HAP-1 (cell line): ENCODE measurements around the gene THEM5.

Experiments used
- DNase-seq, 2 experiments: peaks; one replicate each; pipeline ENCODE4 v3.0.0-alpha.2; 2016 to 2020; ENCODE audit warnings: low spot score in 2 of 2
- H3K27me3 ChIP-seq: fragments of 250-450 bp; sonication (Bioruptor Pico); 2 replicates; pipeline ENCODE4 v1.5.1; 2020; ENCODE audit warnings: low read depth, mild to moderate bottlenecking, moderate library complexity
- H3K36me3 ChIP-seq: fragments of 250-450 bp; sonication (Bioruptor Pico); replicated peaks from 2 replicates; pipeline ENCODE4 v1.5.1; 2020; ENCODE audit warnings: mild to moderate bottlenecking
- H3K4me1 ChIP-seq: fragments of 250-450 bp; sonication (Bioruptor Pico); 2 replicates; pipeline ENCODE4 v1.5.1; 2020; ENCODE audit warnings: mild to moderate bottlenecking
- H3K4me3 ChIP-seq: fragments of 250-450 bp; sonication (Bioruptor Pico); 2 replicates; pipeline ENCODE4 v1.5.1; 2020; ENCODE audit warnings: mild to moderate bottlenecking, moderate library complexity
- H3K9me3 ChIP-seq: fragments of 250-450 bp; sonication (Bioruptor Pico); 2 replicates; pipeline ENCODE4 v1.5.1; 2020; ENCODE audit warnings: mild to moderate bottlenecking, moderate library complexity
- in situ Hi-C: fragments of 300-500 bp; cut with MboI; formaldehyde crosslinking; loops from 3 replicates; pipeline ENCODE4 v1.14.3; 2020; ENCODE audit warnings: low sequenced_read_pairs, inconsistent platforms, mixed read lengths

THEM5 gene

GRCh38 chr1:151841141-151841540 is 12.4 kb downstream of the THEM5 start:
- H3K4me1 ChIP-seq, result no peaks in the 10 kb centered on the region
- no peak for DNase-seq
- H3K9me3 ChIP-seq, result no peaks in the 10 kb centered on the region; the same call in 1 of the 2 replicates
- no peaks in the 10 kb centered on the region for H3K36me3 ChIP-seq
- no peaks in the 10 kb centered on the region for H3K27me3 ChIP-seq
- no peak overlapping the region for H3K4me3 ChIP-seq
- in situ Hi-C loops, result no loop called here

DNA sequence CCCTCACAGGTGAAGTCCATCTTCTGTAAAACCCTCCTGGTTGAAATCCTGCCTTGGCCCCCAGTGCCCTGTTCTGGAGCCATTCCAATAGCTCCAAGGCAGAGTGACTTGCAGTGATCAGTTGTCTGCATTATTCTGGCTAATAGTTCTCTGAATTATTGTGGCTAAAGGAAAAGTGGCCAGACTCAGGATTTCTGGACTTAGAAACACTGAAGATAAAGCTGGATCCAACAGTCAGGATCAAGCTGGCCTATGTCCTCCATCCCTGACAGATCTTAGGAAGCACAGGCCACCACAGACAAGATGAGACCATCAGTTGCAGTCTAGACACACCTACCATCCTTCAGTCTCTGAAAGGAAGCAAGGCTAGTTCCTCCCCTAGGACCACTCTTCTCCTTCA is 13.1 kb downstream of the THEM5 start:
- DNase-seq, result no peak
- no peak overlapping the region for H3K4me3 ChIP-seq
- in situ Hi-C loops, result no loop called here

DNA sequence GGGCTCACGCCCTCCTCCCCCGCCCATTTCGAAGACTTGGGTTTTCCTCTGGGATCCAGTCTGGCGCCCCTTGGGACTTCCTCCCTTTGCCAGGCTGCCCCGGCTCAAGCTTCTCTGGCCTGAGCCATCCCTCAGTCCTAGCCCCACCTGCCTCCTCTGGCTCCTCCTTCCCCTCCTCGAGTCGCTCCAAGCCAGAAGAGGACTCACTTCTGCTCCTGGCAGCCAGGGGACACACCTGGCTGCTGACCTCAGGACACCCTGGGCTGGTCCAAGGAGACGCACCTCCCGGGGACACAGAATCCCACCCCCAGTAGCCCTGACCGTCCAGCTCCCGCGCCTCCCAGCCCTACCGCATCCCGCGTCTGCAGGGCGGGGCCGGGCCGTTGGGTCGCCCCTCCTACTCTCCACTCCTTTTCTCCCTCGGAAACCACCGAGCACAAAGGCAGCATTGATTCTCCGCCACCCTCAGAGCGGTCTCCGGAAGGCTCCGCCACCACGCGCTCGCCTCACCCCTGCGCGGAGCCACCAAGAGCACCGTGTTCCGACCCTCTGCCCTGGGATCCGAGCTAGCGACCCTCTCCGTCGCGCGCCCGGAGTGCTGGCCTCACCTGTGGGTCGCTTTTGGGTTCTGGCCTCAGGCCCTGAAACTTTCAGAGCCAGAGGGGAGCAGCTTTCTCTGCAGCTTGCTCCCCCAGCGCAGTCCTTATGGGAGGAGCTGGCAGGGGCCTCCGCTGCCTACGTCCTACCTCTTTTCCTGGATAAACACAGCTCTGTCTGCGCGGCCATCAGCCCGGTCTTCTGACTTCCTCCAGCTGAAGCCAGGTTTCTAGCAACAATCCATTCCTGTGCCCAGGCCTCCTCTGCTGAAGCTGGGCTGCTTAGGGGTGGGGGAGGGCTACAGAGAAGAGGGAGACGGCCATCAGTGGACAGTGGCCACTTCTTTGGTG is 13.8 kb downstream of the THEM5 start, which contains the start of gene C2CD4D:
C2CD4D (minus strand) TSS at position 364 of the 947 bp plus-strand sequence. CDS start 831 bp downstream, outside the sequence.
- H3K27me3 ChIP-seq, result no peaks in the 10 kb centered on the region
- no peaks in the 10 kb centered on the region for H3K36me3 ChIP-seq
- no peak for DNase-seq
- H3K4me3 ChIP-seq, result no peak within 1 kb of the TSS
- in situ Hi-C loops, result no loop called here
- no peaks in the 10 kb centered on the region; the same call in 1 of the 2 replicates for H3K9me3 ChIP-seq
- H3K4me1 ChIP-seq, result no peaks in the 10 kb centered on the region

More for the DNA sequence above, 13.1 kb downstream of the THEM5 start:
- no peaks in the 10 kb centered on the region for H3K4me1 ChIP-seq
- no peaks in the 10 kb centered on the region; the same call in 1 of the 2 replicates for H3K9me3 ChIP-seq
- H3K27me3 ChIP-seq, result no peaks in the 10 kb centered on the region
- H3K36me3 ChIP-seq, result no peaks in the 10 kb centered on the region

DNA sequence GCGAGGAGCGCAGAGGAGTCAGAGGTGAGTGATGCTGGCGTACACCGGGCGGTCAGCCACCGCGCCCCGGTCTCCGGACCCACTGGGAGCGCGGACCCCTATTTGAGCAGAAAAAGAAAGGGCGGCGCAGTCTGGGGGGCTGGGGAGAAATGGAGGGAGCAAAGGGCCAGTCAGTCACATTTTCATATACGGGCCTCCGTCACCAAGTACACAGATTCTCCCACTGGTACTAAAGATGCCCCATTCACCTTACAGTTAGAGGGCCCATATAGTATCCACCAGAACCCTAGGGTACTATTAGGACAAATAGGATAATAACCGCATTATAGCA is 14.5 kb downstream of the THEM5 start:
- in situ Hi-C loops, result no loop called here
- H3K36me3 ChIP-seq, result no peaks in the 10 kb centered on the region
- H3K4me3 ChIP-seq, result no peak overlapping the region
- H3K4me1 ChIP-seq, result no peaks in the 10 kb centered on the region
- no peaks in the 10 kb centered on the region for H3K27me3 ChIP-seq
- H3K9me3 ChIP-seq, result no peaks in the 10 kb centered on the region; the same call in 1 of the 2 replicates
- no peak for DNase-seq

DNA sequence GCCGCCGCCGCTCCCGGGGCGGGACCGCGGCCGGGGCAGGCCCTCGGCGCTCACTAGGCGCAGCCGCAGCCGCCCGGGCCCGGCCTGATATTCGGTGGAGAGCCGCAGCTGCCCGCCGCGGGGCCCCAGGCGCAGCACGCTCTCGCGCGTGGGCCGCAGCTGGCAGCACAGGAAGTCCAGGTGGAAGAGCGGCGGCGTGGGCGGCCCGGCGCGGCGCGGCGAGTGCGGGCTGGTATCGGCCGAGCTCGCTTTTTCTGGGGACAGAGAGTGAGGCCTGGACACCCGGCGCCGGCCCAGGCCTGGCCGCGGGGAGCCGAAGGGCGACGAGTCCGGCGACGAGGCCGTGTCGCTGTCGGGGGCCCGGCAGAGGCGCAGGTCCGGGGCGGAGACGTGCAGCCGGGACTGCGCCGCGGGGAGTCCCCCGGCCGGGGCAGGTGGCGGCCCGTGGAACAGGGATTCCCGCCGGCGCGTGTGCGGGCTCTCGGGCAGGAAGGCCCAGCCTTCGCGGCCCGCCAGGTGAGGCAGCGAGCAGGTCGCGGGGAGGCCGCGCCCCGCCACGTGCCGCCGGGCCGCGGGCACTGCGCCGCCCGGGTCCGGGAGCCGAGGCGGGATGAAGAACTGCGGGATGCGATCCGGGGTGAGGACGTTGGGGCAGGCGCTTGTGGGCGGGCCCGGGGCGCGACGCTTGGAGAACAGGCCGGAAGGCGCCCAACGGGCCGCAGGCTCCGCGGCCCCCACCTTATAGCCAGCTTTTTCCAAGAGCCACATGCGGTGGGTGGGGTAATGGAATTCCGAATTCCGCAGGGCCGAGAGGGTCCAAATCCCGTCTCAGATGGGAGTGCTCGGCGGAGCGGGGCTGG is 15.1 kb downstream of the THEM5 start:
- no peaks in the 10 kb centered on the region; the same call in 1 of the 2 replicates for H3K9me3 ChIP-seq
- in situ Hi-C loops, result no loop called here
- H3K27me3 ChIP-seq, result no peaks in the 10 kb centered on the region
- H3K36me3 ChIP-seq, result no peaks in the 10 kb centered on the region
- H3K4me3 ChIP-seq, result no peak overlapping the region
- DNase-seq, result no peak
- no peaks in the 10 kb centered on the region for H3K4me1 ChIP-seq

DNA sequence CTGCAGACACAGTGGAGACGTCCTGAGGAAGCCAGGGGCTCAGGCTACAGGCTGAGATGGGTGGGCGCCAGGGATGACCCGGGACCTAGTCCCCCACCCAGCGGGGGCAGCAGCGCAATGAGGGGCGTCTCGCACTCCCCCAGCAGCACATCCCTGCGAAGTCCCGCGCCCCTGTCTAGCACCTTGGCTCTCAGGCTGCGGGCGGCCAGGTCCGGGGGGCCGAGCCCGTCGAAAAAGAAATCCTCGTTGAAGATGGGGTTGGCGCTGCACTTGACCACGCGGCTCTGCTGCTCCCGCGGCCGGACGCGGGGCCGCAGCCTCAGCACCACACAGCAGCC is 15.7 kb downstream of the THEM5 start:
- no peaks in the 10 kb centered on the region for H3K4me1 ChIP-seq
- H3K36me3 ChIP-seq, result no peaks in the 10 kb centered on the region
- no peaks in the 10 kb centered on the region for H3K27me3 ChIP-seq
- no peak for DNase-seq
- no peaks in the 10 kb centered on the region; the same call in 1 of the 2 replicates for H3K9me3 ChIP-seq
- in situ Hi-C loops, result no loop called here
- H3K4me3 ChIP-seq, result no peak overlapping the region

DNA sequence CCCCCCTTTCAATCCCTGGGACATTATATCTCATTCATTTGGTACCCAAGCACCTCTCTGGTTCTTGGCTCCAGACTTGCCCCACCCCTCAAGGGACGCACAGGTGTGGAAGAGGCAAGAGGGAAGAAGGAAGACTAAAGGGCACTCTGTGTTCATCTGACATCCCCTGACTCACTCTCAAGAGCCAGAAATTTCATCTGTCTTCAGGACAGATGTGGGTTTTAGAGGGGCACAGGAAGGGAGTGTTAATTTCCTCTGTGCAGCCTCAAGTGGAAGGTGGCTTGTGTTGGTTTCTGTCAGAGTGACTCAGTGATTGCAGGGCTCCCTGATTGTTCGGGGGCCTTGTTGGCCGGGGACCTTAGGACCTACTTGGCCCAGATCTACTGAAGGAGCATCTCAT is 16.3 kb downstream of the THEM5 start:
- no peak for DNase-seq
- Histone ChIP-seq H3K9me3 (no peaks in the 10 kb centered on the region; the same call in 1 of the 2 replicates), H3K27me3 (no peaks in the 10 kb centered on the region), H3K4me3 (no peak overlapping the region), H3K4me1 (no peaks in the 10 kb centered on the region), H3K36me3 (no peaks in the 10 kb centered on the region)
- in situ Hi-C loops, result no loop called here

DNA sequence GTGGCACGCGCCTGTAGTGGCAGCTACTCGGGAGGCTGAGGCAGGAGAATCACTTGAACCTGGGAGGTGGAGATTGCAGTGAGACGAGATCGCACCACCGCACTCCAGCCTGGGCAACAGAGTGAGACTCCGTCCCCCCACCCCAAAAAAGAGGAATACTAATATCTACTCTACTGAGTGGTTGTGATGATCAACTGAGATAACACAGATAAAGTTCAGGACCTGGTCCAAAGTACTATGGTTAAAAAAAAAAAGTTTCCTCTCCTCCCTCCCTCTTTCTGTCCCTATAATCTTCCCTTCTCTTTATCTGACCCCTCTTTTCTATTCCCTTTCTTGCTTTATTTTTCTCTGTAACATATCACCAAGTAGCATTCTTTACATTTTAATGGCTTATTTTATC is 17.9 kb downstream of the THEM5 start:
- Histone ChIP-seq H3K4me1 (no peaks in the 10 kb centered on the region), H3K9me3 (no peaks in the 10 kb centered on the region; the same call in 1 of the 2 replicates), H3K27me3 (no peaks in the 10 kb centered on the region), H3K36me3 (no peaks in the 10 kb centered on the region), H3K4me3 (no peak overlapping the region)
- no peak for DNase-seq
- in situ Hi-C loops, result no loop called here

- no peak overlapping the region for H3K4me3 ChIP-seq
- no peaks in the 10 kb centered on the region for H3K9me3 ChIP-seq
- no peaks in the 10 kb centered on the region for H3K36me3 ChIP-seq
- no peak for DNase-seq
- H3K4me1 ChIP-seq, result no peaks in the 10 kb centered on the region
- H3K27me3 ChIP-seq, result no peaks in the 10 kb centered on the region
- in situ Hi-C loops, result no loop called here
Observed at GRCh38 chr1:151834239-151834638, 19.3 kb downstream of the THEM5 start.

GRCh38 chr1:151833172-151833900 is 20.2 kb downstream of the THEM5 start:
- no peak for DNase-seq
- no peaks in the 10 kb centered on the region for H3K27me3 ChIP-seq
- H3K4me1 ChIP-seq, result no peaks in the 10 kb centered on the region
- H3K36me3 ChIP-seq, result no peaks in the 10 kb centered on the region
- H3K4me3 ChIP-seq, result no peak overlapping the region
- no peaks in the 10 kb centered on the region for H3K9me3 ChIP-seq
- in situ Hi-C loops, result no loop called here

- Histone ChIP-seq H3K4me1 (no peaks in the 10 kb centered on the region), H3K27me3 (no peaks in the 10 kb centered on the region), H3K9me3 (no peaks in the 10 kb centered on the region), H3K4me3 (no peak overlapping the region), H3K36me3 (no peaks in the 10 kb centered on the region)
- no peak for DNase-seq
- in situ Hi-C loops, result no loop called here
Observed at GRCh38 chr1:151832318-151832980, 21.1 kb downstream of the THEM5 start.

GRCh38 chr1:151831605-151832004 is 21.9 kb downstream of the THEM5 start, which contains the start of gene RORC:
Gene RORC, minus strand, starts transcription at chr1:151831802. Its CDS starts 38 bp downstream, at chr1:151831764.
- H3K4me1 ChIP-seq, result no peaks in the 10 kb centered on the region
- no peaks in the 10 kb centered on the region for H3K36me3 ChIP-seq
- in situ Hi-C loops, result no loop called here
- no peaks in the 10 kb centered on the region for H3K27me3 ChIP-seq
- H3K9me3 ChIP-seq, result no peaks in the 10 kb centered on the region
- no peak within 1 kb of the TSS for H3K4me3 ChIP-seq
- DNase-seq, result no peak

DNA sequence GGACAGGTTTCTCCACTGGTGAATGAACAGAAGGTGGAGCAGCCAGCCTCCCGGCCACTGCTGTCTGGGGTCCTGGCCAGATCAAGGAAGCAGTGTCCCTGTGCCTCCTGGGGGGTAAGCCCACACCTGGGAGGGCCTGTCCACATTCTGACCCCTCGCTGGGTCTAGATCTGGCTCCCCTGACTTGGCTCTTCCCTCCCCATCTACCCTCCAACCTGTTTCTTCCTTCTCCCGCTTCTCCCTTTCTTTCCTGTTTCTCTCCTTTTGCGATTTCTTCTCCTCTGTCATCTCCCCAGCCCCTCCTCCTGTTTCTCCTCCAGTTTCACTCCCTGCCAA is 22.3 kb downstream of the THEM5 start:
- no peaks in the 10 kb centered on the region for H3K9me3 ChIP-seq
- H3K4me1 ChIP-seq, result no peaks in the 10 kb centered on the region
- H3K4me3 ChIP-seq, result no peak overlapping the region
- H3K36me3 ChIP-seq, result no peaks in the 10 kb centered on the region
- in situ Hi-C loops, result no loop called here
- no peaks in the 10 kb centered on the region for H3K27me3 ChIP-seq
- no peak for DNase-seq
